Testis (tissue), 2 donors: ENCODE measurements around the gene GSC2.

ENCODE experiments used
- CTCF ChIP-seq, 3 experiments: fragments of 450-650 bp in 2 of 3; fragments of 200-600 bp in 1 of 3; sonication (generic) in 1 of 3; IDR thresholded peaks; one replicate each; pipeline ENCODE4 v1.5.1; 2016 to 2019; ENCODE audit warnings: antibody characterized with exemption in 3 of 3, mild to moderate bottlenecking in 2 of 3, moderate library complexity in 1 of 3
- POLR2A ChIP-seq: fragments of 450-650 bp; IDR thresholded peaks from one replicate; pipeline ENCODE4 v1.6.1; 2017; ENCODE audit warnings: antibody characterized with exemption, mild to moderate bottlenecking, moderate library complexity

GRCh38 chr22:19128946-19129727 lies 21.0 kb downstream of the GSC2 start:
- TF ChIP-seq CTCF (IDR thresholded peaks at IDR 0.05) = no peak
- TF ChIP-seq POLR2A = no peak
